T-helper 22 cell (primary cell): ENCODE data around the gene CHCHD10.
A peak's percentile ranks its signal among the peaks of the same experiment; 100 is the strongest.

ENCODE experiments used
- DNase-seq: peaks from one replicate; pipeline ENCODE4 v3.0.0-alpha.2; 2020; ENCODE audit warnings: low read depth

CHCHD10 gene

GRCh38 chr22:23772649-23773473, 5.1 kb upstream of the CHCHD10 start, which contains the start of gene MMP11:
TSS of gene MMP11 (plus strand) at chr22:23772849. CDS start at chr22:23772871, 22 bp downstream.
- peak; percentile 20 for DNase-seq

GRCh38 chr22:23772315-23772648, 4.5 kb upstream of the CHCHD10 start:
- DNase-seq: no peak

GRCh38 chr22:23769321-23769965, 1.7 kb upstream of the CHCHD10 start:
- DNase-seq: no peak

- no peak for DNase-seq
These were observed 484 bp downstream of the CHCHD10 start for GRCh38 chr22:23767303-23767672.

- DNase-seq: no peak
These were observed 2.6 kb downstream of the CHCHD10 start for GRCh38 chr22:23764899-23765881.

DNA sequence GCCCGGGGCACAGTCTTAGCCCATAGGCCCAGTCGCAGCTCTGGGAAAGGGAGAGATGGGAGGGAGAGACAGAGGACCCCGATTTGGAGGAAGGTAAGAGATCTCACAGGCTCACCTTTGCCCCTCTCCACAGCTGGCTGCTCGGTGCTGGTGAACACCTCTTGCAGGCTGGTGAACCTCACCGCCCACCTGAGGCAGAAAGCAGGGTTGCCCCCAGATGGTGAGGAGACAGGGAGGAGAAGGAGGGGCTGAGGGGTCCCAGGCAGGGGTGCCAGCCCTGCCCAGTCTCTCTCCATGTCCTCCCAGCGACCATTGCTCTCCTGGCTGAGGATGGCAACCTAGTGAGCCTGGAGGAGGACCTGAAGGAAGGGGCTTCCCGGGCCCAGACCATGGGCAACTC, 3.8 kb downstream of the CHCHD10 start:
- no peak for DNase-seq

DNA sequence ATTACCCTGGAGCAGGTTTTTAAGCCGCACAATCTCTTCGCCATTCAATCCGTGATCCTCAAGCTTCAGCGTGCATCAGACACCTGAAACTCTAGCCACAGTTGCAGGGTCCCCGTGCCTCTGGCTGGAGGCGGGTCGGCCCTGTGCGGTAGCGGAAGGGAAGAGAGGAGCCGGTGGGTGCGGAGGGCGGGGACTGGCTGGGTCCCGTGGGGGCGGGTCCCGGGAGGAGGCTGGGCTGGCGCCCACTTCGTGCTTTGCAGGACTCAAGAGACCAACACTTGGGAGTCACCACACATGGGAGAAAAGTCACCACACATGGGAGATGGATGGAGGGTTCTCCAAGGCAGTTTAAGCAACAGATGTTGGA, 4.2 kb downstream of the CHCHD10 start:
- DNase-seq: no peak

DNA sequence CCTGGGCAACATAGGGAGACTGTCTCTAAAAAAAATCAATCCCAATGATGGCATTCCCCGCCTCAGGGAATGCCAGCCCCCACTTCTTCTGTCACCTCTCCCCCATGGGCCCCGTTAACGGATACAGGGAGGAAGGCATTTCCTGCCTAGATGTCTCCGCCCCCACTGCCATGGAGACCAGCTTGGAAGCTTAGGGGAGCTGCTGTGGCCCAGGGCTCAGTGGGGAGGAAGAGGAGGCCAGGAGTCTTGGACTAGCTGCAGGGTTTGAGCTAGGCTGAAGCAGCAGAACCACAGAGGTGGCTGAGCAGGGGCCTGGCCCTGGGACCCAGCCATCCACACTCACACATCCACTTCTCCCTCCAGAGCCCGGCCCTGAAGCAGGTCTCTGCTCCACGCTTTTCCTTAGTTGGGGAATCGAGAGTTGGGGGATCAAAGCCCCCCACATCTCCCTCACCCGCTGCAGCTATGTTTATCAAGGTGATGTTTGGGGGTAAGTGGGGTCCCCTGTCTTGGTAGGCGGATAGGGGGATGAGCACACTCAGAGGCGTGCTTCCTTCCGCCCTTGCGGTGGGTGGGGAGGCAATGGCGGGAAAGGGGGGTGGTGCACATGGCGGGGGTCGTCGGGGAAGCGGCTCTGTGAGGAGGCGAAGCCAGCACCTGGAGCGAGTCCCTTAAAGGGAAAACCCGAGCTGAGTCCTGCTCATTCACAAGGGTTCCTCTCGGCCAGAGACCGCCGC, 4.8 kb downstream of the CHCHD10 start, which contains the start of gene C22orf15:
C22orf15 (plus strand) TSS at position 149 of the 737 bp plus-strand sequence; CDS start at position 466, 317 bp downstream.
- DNase-seq: no peak

DNA sequence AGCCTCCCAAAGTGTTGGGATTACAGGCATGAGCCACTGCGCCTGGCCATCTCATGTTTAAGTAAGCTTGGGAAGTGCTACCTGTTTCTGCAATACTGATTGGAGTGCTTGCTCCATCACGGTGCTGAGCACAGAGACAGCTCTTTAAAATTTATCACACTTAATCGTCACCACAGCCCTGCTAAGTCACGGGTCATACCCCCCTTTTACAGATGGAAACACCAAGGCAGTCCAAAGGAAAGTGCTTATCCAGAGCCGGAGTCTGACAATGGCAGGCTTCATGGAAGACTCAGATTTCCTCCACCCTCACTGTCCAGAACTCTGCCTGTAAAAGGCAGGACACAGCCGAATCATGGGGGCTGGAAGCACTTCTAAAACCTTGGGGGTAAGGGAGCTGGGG, 7.7 kb downstream of the CHCHD10 start:
- DNase-seq: no peak

DNA sequence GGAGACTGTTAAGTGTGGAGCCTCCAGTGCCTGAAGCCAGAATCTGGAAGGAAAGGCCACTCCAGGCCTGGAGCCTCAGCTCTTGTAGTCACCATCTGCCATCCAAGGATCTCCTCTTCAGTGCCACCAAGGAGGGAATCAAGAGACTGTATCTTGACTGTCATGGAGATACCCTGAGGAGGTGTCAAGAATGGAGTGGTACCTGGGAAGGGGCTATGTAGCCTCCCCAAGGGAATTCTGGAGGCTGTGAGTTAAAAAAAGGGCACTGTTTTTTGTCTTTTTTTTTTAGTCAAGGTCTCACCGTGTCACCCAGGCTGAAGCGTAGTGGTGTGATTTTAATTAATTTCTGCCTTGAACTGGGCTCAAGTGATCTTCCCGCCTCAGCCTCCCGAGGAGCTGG, 8.2 kb downstream of the CHCHD10 start:
- no peak for DNase-seq

- no peak for DNase-seq
These were observed 10.9 kb downstream of the CHCHD10 start for GRCh38 chr22:23756891-23757290.

- no peak for DNase-seq
These were observed 12.1 kb downstream of the CHCHD10 start for GRCh38 chr22:23755711-23756110.

- no peak for DNase-seq
These were observed 12.7 kb downstream of the CHCHD10 start for GRCh38 chr22:23754980-23755636.

GRCh38 chr22:23754220-23754919, 13.4 kb downstream of the CHCHD10 start, which contains the start of gene VPREB3:
TSS of gene VPREB3 (minus strand) at chr22:23754425. CDS start at chr22:23754363, 62 bp downstream.
- DNase-seq: no peak

DNA sequence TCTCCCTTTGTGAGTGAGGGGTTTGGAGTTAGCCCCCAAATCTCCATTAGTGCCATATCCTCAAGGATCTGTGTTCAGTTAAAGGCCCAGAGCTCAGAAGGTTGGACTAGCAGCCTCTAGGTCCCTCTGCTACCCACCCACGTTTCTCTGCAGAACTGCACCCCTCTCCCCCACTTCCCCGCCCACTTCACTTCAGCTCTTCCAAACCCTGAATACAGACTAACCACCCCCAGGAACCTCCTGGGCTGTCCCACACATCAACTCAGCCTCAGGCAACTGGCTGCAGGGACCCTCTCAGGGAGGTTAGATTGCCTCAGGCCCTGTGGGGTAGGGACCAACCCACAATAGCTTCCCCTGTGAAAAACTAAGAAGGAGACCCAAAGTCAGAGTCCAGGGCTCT, 14.4 kb downstream of the CHCHD10 start:
- DNase-seq: no peak

- no peak for DNase-seq
These were observed 15.0 kb downstream of the CHCHD10 start for GRCh38 chr22:23752750-23753149.

DNA sequence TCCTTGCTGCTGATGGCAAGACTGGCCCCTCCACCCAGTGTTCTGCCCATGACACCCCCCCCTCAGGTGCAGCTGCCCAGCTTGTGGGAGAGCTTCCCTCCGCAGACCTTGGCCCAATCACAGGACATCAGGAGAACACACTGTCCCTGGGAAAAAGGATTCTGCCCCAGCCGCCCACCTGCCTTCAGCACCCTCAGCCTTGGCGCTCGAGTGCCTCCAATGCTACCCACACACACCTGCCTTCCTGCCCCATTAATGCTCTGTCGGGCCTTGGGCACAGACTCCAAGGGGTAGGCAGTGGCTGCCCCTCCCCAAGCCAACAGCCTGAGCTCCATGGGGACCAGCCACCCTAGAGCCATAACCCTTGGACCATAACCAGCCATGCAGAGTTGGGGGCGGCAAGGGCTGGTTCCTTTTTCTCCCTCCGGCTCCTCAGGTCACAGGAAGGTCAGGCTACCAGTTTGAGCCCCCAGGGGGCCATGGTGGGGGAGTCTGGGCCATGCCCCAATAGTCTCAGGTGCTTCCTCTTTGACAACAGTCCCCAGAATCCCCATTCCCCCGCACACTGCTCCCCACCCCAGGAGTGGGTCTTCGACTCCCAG, 15.6 kb downstream of the CHCHD10 start:
- no peak for DNase-seq

DNA sequence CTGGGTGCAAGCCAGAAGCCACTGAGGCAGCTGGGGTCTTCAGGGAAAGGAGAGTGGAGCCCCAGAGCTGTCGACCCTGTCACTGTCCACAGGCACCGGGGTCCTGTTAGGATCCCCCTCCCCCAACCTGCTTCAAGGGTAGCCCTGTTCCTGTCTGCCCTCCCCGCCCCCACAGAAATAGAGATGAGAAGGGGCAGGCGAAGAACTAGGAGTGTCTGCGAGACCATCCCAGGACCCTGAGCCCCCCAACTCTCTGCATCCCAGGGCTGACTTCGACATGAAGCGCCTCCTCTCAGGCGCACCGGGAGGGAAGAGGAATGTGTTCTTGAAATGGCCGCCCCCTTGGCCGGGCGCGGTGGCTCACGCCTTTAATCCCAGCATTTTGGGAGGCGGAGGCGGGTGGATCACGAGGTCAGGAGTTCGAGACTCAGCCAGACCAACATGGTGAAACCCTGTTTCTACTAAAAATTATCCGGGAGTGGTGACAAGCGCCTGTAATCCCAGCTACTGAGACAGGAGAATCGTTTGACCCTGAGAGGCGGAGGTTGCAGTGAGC, 16.3 kb downstream of the CHCHD10 start:
- DNase-seq: no peak

GRCh38 chr22:23750714-23751440, 16.9 kb downstream of the CHCHD10 start, which contains the start of gene ZNF70:
TSS of gene ZNF70 (minus strand) at chr22:23751112. CDS start at chr22:23745140, 5,972 bp downstream.
- peak; percentile 75 for DNase-seq
